Calu3 (cell line): ENCODE measurements around the gene TCEA3. TPM values are rescaled to one million over a fixed set of nuclear protein-coding genes. Genes with fewer than 3 reads are reported as not detected.

Experiments used
- BruUV-seq: library from RNA; stranded (reverse); fragments of 400-500 nt; replicated peaks from 2 replicates; lab custom pipeline; 2021; lab: Mats Ljungman, UMichigan
- CTCF ChIA-PET: fragments of 300-600 bp; sonication (Branson Sonifier 250); formaldehyde crosslinking; loops from one replicate; lab custom pipeline; 2022; ENCODE audit warnings: antibody characterized with exemption; lab: Charles Lee
- DNase-seq: peaks from one replicate; pipeline ENCODE4 v3.0.0; 2022
- H3K27ac Mint-ChIP-seq: one replicate; pipeline ENCODE4 v1.8.0; 2022; ENCODE audit warnings: mixed read lengths; ENCODE audit not compliant: unreplicated experiment
- H3K27me3 Mint-ChIP-seq: one replicate; pipeline ENCODE4 v1.8.0; 2022; ENCODE audit warnings: mixed read lengths; ENCODE audit not compliant: unreplicated experiment
- H3K36me3 Mint-ChIP-seq: one replicate; pipeline ENCODE4 v1.8.0; 2022; ENCODE audit warnings: mild to moderate bottlenecking, moderate library complexity, mixed read lengths; ENCODE audit not compliant: insufficient read depth, unreplicated experiment
- H3K4me1 Mint-ChIP-seq: one replicate; pipeline ENCODE4 v1.8.0; 2022; ENCODE audit warnings: mild to moderate bottlenecking, low read depth, mixed read lengths; ENCODE audit not compliant: unreplicated experiment
- H3K4me3 Mint-ChIP-seq: one replicate; pipeline ENCODE4 v1.8.0; 2022; ENCODE audit warnings: mild to moderate bottlenecking, low read depth, moderate library complexity, mixed read lengths; ENCODE audit not compliant: unreplicated experiment
- H3K9me3 Mint-ChIP-seq: one replicate; pipeline ENCODE4 v1.8.0; 2022; ENCODE audit warnings: low read depth, mixed read lengths; ENCODE audit not compliant: unreplicated experiment
- CTCF ChIP-seq: fragments of 200-600 bp; IDR thresholded peaks from one replicate; pipeline ENCODE4 v1.8.0; 2022; ENCODE audit warnings: antibody characterized with exemption; ENCODE audit not compliant: unreplicated experiment
- intact Hi-C: fragments of 100-400 bp; cut with micrococcal nuclease; formaldehyde crosslinking; loops from one replicate; pipeline ENCODE4 v1.10.0; 2022; ENCODE audit not compliant: unreplicated experiment
- total RNA-seq: library from RNA; stranded (reverse); gene quantifications from 2 replicates; pipeline ENCODE4 v1.2.3, GENCODE V29; 2022

TCEA3 gene
- total RNA-seq, 1 experiment from 2014 or later = 1.5 TPM

DNA sequence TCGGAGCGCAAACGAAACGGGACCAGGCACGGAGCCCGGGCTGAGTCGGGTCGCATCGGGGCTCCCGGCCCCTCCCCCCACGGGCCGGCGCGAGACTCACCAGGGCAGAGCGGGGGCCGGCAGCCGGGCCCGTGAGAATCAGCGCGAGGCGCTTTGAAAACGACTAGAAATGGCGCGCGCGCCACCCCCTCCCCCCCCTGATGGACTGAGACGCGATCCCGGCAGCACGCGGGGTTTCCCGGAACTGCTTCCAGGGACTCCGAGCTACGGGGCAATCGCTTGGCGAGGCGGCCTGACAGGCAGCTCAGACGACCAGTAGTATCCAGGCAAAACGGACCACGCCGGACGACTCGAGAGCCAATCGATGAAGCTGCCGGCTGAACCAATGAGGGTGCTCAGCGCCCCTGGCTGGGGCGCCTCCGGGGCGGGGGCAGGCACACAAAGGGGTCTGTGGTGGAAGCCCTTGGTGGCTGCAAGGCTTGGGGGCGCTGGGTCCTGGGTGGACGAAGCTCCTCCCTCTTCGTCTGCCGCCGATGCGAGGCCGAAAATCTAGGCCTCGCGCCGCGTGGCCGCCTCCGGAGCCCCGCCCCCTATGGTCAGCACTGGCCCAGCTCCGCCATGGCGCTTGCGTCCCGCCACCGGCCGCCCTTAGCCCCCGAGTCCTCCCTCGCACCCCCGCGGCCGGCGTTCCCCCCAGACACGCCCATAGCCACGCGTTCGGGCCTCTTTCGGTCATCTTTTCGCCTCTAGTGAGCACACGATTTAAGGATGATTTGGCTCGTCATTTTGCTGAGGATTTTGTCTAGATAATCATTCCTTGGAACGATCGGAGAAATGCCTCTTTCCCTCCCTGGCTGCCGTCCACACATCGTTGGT, 80.2 kb downstream of the TCEA3 start, which contains the start of gene HNRNPR:
HNRNPR (minus strand) TSS at position 174 of the 876 bp plus-strand sequence. CDS start 3,276 bp downstream, outside the sequence.
- DNase-seq = peak; percentile 98
- no TSS peak for BruUV-seq
- Mint-ChIP-seq H3K4me3 (peak within 1 kb of the TSS; percentile 83), H3K36me3 (peaks cover 45% of the 10 kb centered on the region), H3K9me3 (no peaks in the 10 kb centered on the region), H3K27me3 (no peaks in the 10 kb centered on the region), H3K27ac (peak within 1 kb of the TSS; percentile 96), H3K4me1 (peaks cover 13% of the 10 kb centered on the region)
- CTCF ChIA-PET = interaction anchor here (0.6 to 1.4 kb wide), 10 partner anchors 23 to 756 kb away, joined by 3 to 19 read pairs (median 8); no protein-coding TSS in a partner anchor
- intact Hi-C loops = loop anchor here (5.0 kb wide), 1 partner anchor 37 kb away; no protein-coding TSS in a partner anchor
- TF ChIP-seq CTCF = no peak

DNA sequence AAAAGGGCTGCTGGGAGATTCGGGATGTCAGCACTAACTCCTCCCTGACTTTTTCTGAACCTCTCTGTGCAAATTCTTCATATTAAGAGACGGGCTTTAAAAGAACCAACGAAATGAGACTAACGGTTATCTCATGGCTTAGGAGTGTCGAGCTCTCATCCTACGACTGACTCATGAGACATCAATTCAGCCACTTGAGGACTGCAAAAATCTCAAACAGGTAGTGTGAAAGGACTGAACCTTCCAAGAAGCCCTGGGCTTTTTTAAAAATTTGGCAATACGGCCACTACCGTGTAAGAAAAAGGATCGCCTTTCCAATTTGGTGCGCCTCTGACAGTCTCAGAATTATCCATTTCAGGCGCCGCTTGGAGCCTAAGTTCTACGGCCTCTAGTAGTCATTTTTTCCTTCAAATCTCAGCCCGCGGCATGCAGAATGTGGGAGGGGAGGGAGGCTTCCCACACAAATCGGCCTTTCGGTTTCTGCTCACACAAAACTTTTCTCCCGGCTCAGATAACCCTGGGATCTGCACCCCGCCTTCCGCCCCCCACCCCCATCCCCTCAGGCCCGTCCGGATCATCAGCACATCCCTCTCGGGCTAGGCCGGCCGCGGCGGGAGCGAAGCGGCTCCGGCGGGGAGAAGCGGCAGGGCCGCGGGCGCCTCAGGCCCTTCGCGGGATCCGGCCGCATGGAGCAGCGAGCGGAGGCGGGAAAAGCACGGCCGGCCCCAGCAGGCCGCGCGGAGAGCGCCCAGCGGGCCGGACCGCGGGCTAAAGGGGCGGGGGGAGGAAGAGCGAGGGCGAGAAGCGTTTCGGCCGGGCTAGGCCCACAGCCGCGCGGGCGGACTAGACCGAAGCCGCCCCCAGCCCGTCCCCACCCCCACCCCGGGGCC, 81.1 kb downstream of the TCEA3 start:
- H3K27me3 Mint-ChIP-seq = no peaks in the 10 kb centered on the region
- peaks cover 45% of the 10 kb centered on the region for H3K36me3 Mint-ChIP-seq
- peak overlapping the region; percentile 83 for H3K4me3 Mint-ChIP-seq
- peak; percentile 27 for DNase-seq
- peak overlapping the region; percentile 56 for H3K27ac Mint-ChIP-seq
- no TSS peak for BruUV-seq
- no peak for TF ChIP-seq CTCF
- peaks cover 14% of the 10 kb centered on the region for H3K4me1 Mint-ChIP-seq
- CTCF ChIA-PET = interaction anchor here (0.6 to 1.4 kb wide), 7 partner anchors 24 to 757 kb away, joined by 3 to 19 read pairs (median 8); no protein-coding TSS in a partner anchor
- intact Hi-C loops = loop anchor here (5.0 kb wide), 1 partner anchor 36 kb away; no protein-coding TSS in a partner anchor
- no peaks in the 10 kb centered on the region for H3K9me3 Mint-ChIP-seq

DNA sequence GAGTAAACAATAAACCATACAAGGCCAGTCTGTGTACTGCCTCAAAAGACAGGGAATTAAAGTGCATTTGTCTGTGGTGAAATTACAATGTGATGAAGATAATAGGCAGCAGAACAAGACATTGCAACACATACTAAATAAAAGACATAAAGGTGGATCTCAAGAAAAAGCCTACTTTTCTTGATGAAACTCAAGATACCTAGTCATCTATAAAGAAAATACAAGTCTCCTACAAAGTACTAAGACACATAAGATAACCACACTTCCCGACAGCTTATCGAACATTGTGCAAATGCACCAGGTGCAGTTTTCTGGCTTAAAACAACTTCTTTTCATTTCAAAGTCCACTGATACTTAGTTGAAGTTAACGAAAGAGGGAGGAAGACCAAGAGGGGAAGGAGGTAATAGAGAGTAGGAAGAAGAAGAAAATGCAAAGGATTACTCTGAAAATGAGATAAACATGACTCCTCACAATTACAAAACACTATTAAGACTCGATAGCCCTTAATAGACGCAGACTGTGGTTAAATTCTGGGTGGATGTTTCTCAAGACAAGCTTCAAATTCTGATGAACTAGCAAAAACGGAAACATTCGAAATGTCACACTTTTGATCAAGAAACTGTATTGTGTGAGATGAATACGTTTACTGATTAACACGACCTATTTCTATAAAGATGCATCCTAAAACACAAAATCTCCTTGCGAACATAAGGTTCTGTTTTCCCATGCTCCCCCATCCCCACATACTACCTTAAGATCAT, 82.4 kb downstream of the TCEA3 start:
- no peaks in the 10 kb centered on the region for H3K9me3 Mint-ChIP-seq
- H3K36me3 Mint-ChIP-seq = peaks cover 53% of the 10 kb centered on the region
- no peak for DNase-seq
- H3K27me3 Mint-ChIP-seq = no peaks in the 10 kb centered on the region
- intact Hi-C loops = loop anchor here (5.0 kb wide), 1 partner anchor 35 kb away; no protein-coding TSS in a partner anchor
- TF ChIP-seq CTCF = no peak
- peak overlapping the region; percentile 61 for H3K27ac Mint-ChIP-seq
- H3K4me3 Mint-ChIP-seq = peak overlapping the region; percentile 83
- BruUV-seq = no TSS peak
- peaks cover 14% of the 10 kb centered on the region for H3K4me1 Mint-ChIP-seq
- CTCF ChIA-PET = interaction anchor here (2.4 kb wide), 1 partner anchor 62 kb away, joined by 8 read pairs; no protein-coding TSS in a partner anchor
